Renal pelvis (tissue), 12 donors: Measurements from ENCODE around the gene JPH4. TPM values are rescaled to one million over a fixed set of nuclear protein-coding genes. Genes with fewer than 3 reads are reported as not detected.

ENCODE experiments used
- DNase-seq: peaks from one replicate; pipeline ENCODE4 v3.0.0-alpha.2; 2013
- long read RNA-seq, 16 experiments: transcript quantifications; one replicate each; lab custom pipeline, GENCODE V29; 2026
- polyA plus RNA-seq, 3 donors: library from polyadenylated mRNA; unstranded; fragments of 120-200 nt; gene quantifications; one replicate each; pipeline ENCODE4 v1.2.1, GENCODE V29; 2013; ENCODE audit not compliant: insufficient read length in 3 of 3

The JPH4 gene
- 10 to 100 TPM in 2 of 3 donors, 1 to 10 TPM in 1; 9.1 to 13.5 (median 11.9) TPM for polyA plus RNA-seq
- long read RNA-seq, donor 1, full-length matches to known transcripts: 2 of 2 reads
- long read RNA-seq, donor 1, partial matches to known transcripts: 0 of 2 reads
- long read RNA-seq, donor 1, other reads (novel, unspliced or antisense): 0 of 2 reads
- long read RNA-seq, donor 2, partial matches to known transcripts: 5 of 5 reads
- long read RNA-seq, donor 2, other reads (novel, unspliced or antisense): 0 of 5 reads
- long read RNA-seq, donor 3: 0 reads
- long read RNA-seq, donor 4, full-length matches to known transcripts: 1 of 1 reads
- long read RNA-seq, donor 4, partial matches to known transcripts: 0 of 1 reads
- long read RNA-seq, donor 4, other reads (novel, unspliced or antisense): 0 of 1 reads
- long read RNA-seq, donor 5, full-length matches to known transcripts: 1 of 1 reads
- long read RNA-seq, donor 5, partial matches to known transcripts: 0 of 1 reads
- long read RNA-seq, donor 5, other reads (novel, unspliced or antisense): 0 of 1 reads
- long read RNA-seq, donor 6, full-length matches to known transcripts: 2 of 2 reads
- long read RNA-seq, donor 6, partial matches to known transcripts: 0 of 2 reads
- long read RNA-seq, donor 6, other reads (novel, unspliced or antisense): 0 of 2 reads
- long read RNA-seq, donor 7, full-length matches to known transcripts: 1 of 1 reads
- long read RNA-seq, donor 7, partial matches to known transcripts: 0 of 1 reads
- long read RNA-seq, donor 7, other reads (novel, unspliced or antisense): 0 of 1 reads
- long read RNA-seq, donor 8, partial matches to known transcripts: 10 of 10 reads
- long read RNA-seq, donor 8, other reads (novel, unspliced or antisense): 0 of 10 reads
- long read RNA-seq, donor 9, full-length matches to known transcripts: 4 of 10 reads
- long read RNA-seq, donor 9, partial matches to known transcripts: 6 of 10 reads
- long read RNA-seq, donor 9, other reads (novel, unspliced or antisense): 0 of 10 reads
- long read RNA-seq, donor 10, full-length matches to known transcripts: 4 of 4 reads
- long read RNA-seq, donor 10, partial matches to known transcripts: 0 of 4 reads
- long read RNA-seq, donor 10, other reads (novel, unspliced or antisense): 0 of 4 reads
- long read RNA-seq, donor 11, full-length matches to known transcripts: 1 of 1 reads
- long read RNA-seq, donor 11, partial matches to known transcripts: 0 of 1 reads
- long read RNA-seq, donor 11, other reads (novel, unspliced or antisense): 0 of 1 reads
- long read RNA-seq, donor 12, full-length matches to known transcripts: 2 of 2 reads
- long read RNA-seq, donor 12, partial matches to known transcripts: 0 of 2 reads
- long read RNA-seq, donor 12, other reads (novel, unspliced or antisense): 0 of 2 reads
- long read RNA-seq, donor 13: 0 reads
- long read RNA-seq, donor 14: 0 reads
- long read RNA-seq, donor 15: 0 reads
- long read RNA-seq, donor 16, full-length matches to known transcripts: 1 of 1 reads
- long read RNA-seq, donor 16, partial matches to known transcripts: 0 of 1 reads
- long read RNA-seq, donor 16, other reads (novel, unspliced or antisense): 0 of 1 reads

- no peak for DNase-seq
Measured at GRCh38 chr14:23578560-23579310, at the start of gene JPH4. JPH4 (minus strand) TSS chr14:23578790; CDS start chr14:23577453, 1,337 bp downstream.

GRCh38 chr14:23627961-23628360 is 49.4 kb upstream of the JPH4 start:
- no peak for DNase-seq

GRCh38 chr14:23626946-23627345 is 48.4 kb upstream of the JPH4 start:
- DNase-seq: no peak

- no peak for DNase-seq
Measured at GRCh38 chr14:23624830-23625404, 46.3 kb upstream of the JPH4 start.

GRCh38 chr14:23623962-23624361 is 45.4 kb upstream of the JPH4 start:
- DNase-seq: no peak

- no peak for DNase-seq
Measured at GRCh38 chr14:23622990-23623389, 44.4 kb upstream of the JPH4 start.

- no peak for DNase-seq
Measured at GRCh38 chr14:23621932-23622730, 43.5 kb upstream of the JPH4 start.

- DNase-seq: no peak
Measured at GRCh38 chr14:23621204-23621931, 42.8 kb upstream of the JPH4 start.

GRCh38 chr14:23620177-23620702 is 41.6 kb upstream of the JPH4 start:
- no peak for DNase-seq

- no peak for DNase-seq
Measured at GRCh38 chr14:23618415-23618988, 39.9 kb upstream of the JPH4 start.

GRCh38 chr14:23617539-23617938 is 38.9 kb upstream of the JPH4 start:
- no peak for DNase-seq

GRCh38 chr14:23615856-23616255 is 37.3 kb upstream of the JPH4 start:
- no peak for DNase-seq

- DNase-seq: no peak
Measured at GRCh38 chr14:23614395-23614828, 35.8 kb upstream of the JPH4 start.

- DNase-seq: no peak
Measured at GRCh38 chr14:23613242-23614070, 34.9 kb upstream of the JPH4 start.

- DNase-seq: no peak
Measured at GRCh38 chr14:23612802-23613201, 34.2 kb upstream of the JPH4 start.

GRCh38 chr14:23612354-23612732 is 33.8 kb upstream of the JPH4 start:
- no peak for DNase-seq

GRCh38 chr14:23610815-23611289 is 32.3 kb upstream of the JPH4 start:
- no peak for DNase-seq
